Suprapubic skin (tissue), 4 donors: ENCODE measurements around the gene DAGLA.

Source experiments
- EP300 ChIP-seq: sonication (generic); formaldehyde crosslinking; IDR thresholded peaks from one replicate; pipeline ENCODE4 v1.6.1; 2017; ENCODE audit warnings: antibody characterized with exemption
- POLR2A ChIP-seq, 2 donors: fragments of 450-650 bp; IDR thresholded peaks; one replicate each; pipeline ENCODE4 v1.6.1; 2017; ENCODE audit warnings: antibody characterized with exemption in 2 of 2, mild to moderate bottlenecking in 2 of 2, moderate library complexity in 2 of 2
- POLR2AphosphoS5 ChIP-seq, 3 donors: sonication (generic); formaldehyde crosslinking; IDR thresholded peaks; one replicate each; pipeline ENCODE4 v1.6.1; 2017; ENCODE audit warnings: antibody characterized with exemption in 3 of 3
- TF ChIP-seq, protein P1 (sequence below), 2 donors: fragments of 200-600 bp in 1 of 2; fragments of 450-650 bp in 1 of 2; sonication (generic) in 1 of 2; IDR thresholded peaks; one replicate each; pipeline ENCODE4 v1.5.1; 2016 to 2019; ENCODE audit warnings: antibody characterized with exemption in 2 of 2, mild to moderate bottlenecking in 1 of 2, moderate library complexity in 1 of 2

DNA sequence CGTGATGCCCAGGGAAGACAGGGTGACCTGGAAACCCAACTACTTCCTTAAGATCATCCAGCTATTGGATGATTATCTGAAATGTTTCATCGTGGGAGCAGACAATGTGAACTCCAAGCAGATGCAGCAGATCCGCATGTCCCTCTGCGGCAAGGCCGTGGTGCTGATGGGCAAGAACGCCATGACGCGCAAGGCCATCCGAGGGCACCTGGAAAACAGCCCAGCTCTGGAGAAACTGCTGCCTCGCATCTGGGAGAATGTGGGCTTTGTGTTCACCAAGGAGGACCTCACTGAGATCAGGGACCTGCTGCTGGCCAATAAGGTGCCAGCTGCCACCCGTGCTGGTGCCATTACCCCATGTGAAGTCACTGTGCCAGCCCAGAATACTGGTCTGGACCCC is 43.5 kb upstream of the DAGLA start:
- TF ChIP-seq, protein P1, sequence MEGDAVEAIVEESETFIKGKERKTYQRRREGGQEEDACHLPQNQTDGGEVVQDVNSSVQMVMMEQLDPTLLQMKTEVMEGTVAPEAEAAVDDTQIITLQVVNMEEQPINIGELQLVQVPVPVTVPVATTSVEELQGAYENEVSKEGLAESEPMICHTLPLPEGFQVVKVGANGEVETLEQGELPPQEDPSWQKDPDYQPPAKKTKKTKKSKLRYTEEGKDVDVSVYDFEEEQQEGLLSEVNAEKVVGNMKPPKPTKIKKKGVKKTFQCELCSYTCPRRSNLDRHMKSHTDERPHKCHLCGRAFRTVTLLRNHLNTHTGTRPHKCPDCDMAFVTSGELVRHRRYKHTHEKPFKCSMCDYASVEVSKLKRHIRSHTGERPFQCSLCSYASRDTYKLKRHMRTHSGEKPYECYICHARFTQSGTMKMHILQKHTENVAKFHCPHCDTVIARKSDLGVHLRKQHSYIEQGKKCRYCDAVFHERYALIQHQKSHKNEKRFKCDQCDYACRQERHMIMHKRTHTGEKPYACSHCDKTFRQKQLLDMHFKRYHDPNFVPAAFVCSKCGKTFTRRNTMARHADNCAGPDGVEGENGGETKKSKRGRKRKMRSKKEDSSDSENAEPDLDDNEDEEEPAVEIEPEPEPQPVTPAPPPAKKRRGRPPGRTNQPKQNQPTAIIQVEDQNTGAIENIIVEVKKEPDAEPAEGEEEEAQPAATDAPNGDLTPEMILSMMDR (IDR thresholded peaks at IDR 0.05): no peak
- TF ChIP-seq POLR2AphosphoS5 (IDR thresholded peaks at IDR 0.05) (no peak), POLR2A (IDR thresholded peaks at IDR 0.05) (no peak), EP300 (no peak)
